Mucosa of descending colon (tissue), 3 donors: ENCODE results near the gene SMYD2. TPM values are rescaled to one million over a fixed set of nuclear protein-coding genes. Genes with fewer than 3 reads are reported as not detected.

Source experiments
- ATAC-seq: fragments of 200-7000 bp; cut with Tn5 transposase; one replicate; pipeline ENCODE4 v1.9.1; 2020; ENCODE audit warnings: mild to moderate bottlenecking, moderate library complexity
- DNase-seq, 3 donors: peaks; one replicate each; pipeline ENCODE4 v3.0.0-alpha.2; 2020
- H3K36me3 ChIP-seq: fragments of 200-600 bp; one replicate; pipeline ENCODE4 v1.8.0; 2021; ENCODE audit warnings: low read depth, mild to moderate bottlenecking
- H3K4me1 ChIP-seq: fragments of 200-600 bp; one replicate; pipeline ENCODE4 v1.8.0; 2021; ENCODE audit warnings: low read depth, mild to moderate bottlenecking
- H3K4me3 ChIP-seq: fragments of 200-600 bp; one replicate; pipeline ENCODE4 v1.8.0; 2021; ENCODE audit warnings: mild to moderate bottlenecking
- H3K9me3 ChIP-seq: fragments of 200-600 bp; one replicate; pipeline ENCODE4 v1.8.0; 2021; ENCODE audit warnings: mild to moderate bottlenecking
- CTCF ChIP-seq: fragments of 200-600 bp; IDR thresholded peaks from one replicate; pipeline ENCODE4 v1.8.0; 2022; ENCODE audit warnings: antibody characterized with exemption, mild to moderate bottlenecking
- intact Hi-C, 2 donors: fragments of 100-400 bp; cut with DNase I in 1 of 2; cut with micrococcal nuclease in 1 of 2; formaldehyde crosslinking; loops; one replicate each; pipeline versions ENCODE4 v1.11.0 to v1.11.1; 2022; cut with DNase I, micrococcal nuclease
- total RNA-seq, 3 donors: library from RNA; stranded (reverse); fragmentation: NEBNext Ultra II Directional in 2 of 3; extraction: Animal tissue kit (Norgen Biotek cat#: 25700) in 2 of 3; gene quantifications; one replicate each; pipeline versions ENCODE4 v1.2.1 to v1.2.4, GENCODE V29; 2021 to 2023
- donor health status: DM: no; HTN: no; CAD: no; lungs with moderate emphysema.
- donor health status: DM: no; HTN: no; CAD: no.
- donor health status: DM: no; HTN: yes; CAD: no.

Gene SMYD2
- total RNA-seq, 3 donors from 2014 or later = 15.9 to 23.4 (median 18.6) TPM

- TF ChIP-seq CTCF = no peak
- H3K4me1 ChIP-seq = no peaks in the 10 kb centered on the region
- intact Hi-C loops = loop anchor here in 1 of 2 donors (5.0 kb wide), 1 partner anchor 63 kb away; no protein-coding TSS in a partner anchor
- H3K4me3 ChIP-seq = no peak overlapping the region
- no peaks in the 10 kb centered on the region for H3K36me3 ChIP-seq
- H3K9me3 ChIP-seq = no peaks in the 10 kb centered on the region
- DNase-seq (no peak), ATAC-seq (no peak)
Measured at GRCh38 chr1:214324896-214325800, 44.2 kb downstream of the SMYD2 start.

GRCh38 chr1:214326406-214326805 lies 45.4 kb downstream of the SMYD2 start:
- no peak for TF ChIP-seq CTCF
- ATAC-seq = no peak
- DNase-seq = no peak
- Histone ChIP-seq H3K4me1 (no peaks in the 10 kb centered on the region), H3K36me3 (no peaks in the 10 kb centered on the region), H3K9me3 (no peaks in the 10 kb centered on the region), H3K4me3 (no peak overlapping the region)
- intact Hi-C loops = loop anchor here in 1 of 2 donors (5.0 kb wide), 1 partner anchor 64 kb away; no protein-coding TSS in a partner anchor

GRCh38 chr1:214327514-214327913 lies 46.6 kb downstream of the SMYD2 start:
- TF ChIP-seq CTCF = no peak
- intact Hi-C loops = loop anchor here in 1 of 2 donors (5.0 kb wide), 1 partner anchor 65 kb away; no protein-coding TSS in a partner anchor
- no peaks in the 10 kb centered on the region for H3K9me3 ChIP-seq
- no peak for DNase-seq
- H3K4me1 ChIP-seq = no peaks in the 10 kb centered on the region
- no peak for ATAC-seq
- no peak overlapping the region for H3K4me3 ChIP-seq
- no peaks in the 10 kb centered on the region for H3K36me3 ChIP-seq

- peak; percentile 95 for ATAC-seq
- TF ChIP-seq CTCF = peak; percentile 70
- H3K4me1 ChIP-seq = no peaks in the 10 kb centered on the region
- no peaks in the 10 kb centered on the region for H3K36me3 ChIP-seq
- no peaks in the 10 kb centered on the region for H3K9me3 ChIP-seq
- intact Hi-C loops = loop anchor here (2.0 to 5.0 kb wide), 2 partner anchors 67 to 68 kb away; no protein-coding TSS in a partner anchor
- peak in 2 of 3 donors; percentile 85 to 90 for DNase-seq
- H3K4me3 ChIP-seq = no peak overlapping the region
Measured at GRCh38 chr1:214328770-214329469, 48.0 kb downstream of the SMYD2 start.

GRCh38 chr1:214329470-214330220 lies 48.7 kb downstream of the SMYD2 start:
- intact Hi-C loops = loop anchor here (2.0 to 5.0 kb wide), 3 partner anchors 67 to 258 kb away; no protein-coding TSS in a partner anchor
- H3K4me1 ChIP-seq = no peaks in the 10 kb centered on the region
- H3K36me3 ChIP-seq = no peaks in the 10 kb centered on the region
- no peak for ATAC-seq
- no peaks in the 10 kb centered on the region for H3K9me3 ChIP-seq
- H3K4me3 ChIP-seq = no peak overlapping the region
- DNase-seq = no peak
- TF ChIP-seq CTCF = no peak
